ENCODE results near the gene NLGN1. TPM values are rescaled to one million over a fixed set of nuclear protein-coding genes. Genes with fewer than 3 reads are reported as not detected.

Gene NLGN1
- total and polyA plus RNA-seq, 4 experiments from 2014 or later, result not detected

DNA sequence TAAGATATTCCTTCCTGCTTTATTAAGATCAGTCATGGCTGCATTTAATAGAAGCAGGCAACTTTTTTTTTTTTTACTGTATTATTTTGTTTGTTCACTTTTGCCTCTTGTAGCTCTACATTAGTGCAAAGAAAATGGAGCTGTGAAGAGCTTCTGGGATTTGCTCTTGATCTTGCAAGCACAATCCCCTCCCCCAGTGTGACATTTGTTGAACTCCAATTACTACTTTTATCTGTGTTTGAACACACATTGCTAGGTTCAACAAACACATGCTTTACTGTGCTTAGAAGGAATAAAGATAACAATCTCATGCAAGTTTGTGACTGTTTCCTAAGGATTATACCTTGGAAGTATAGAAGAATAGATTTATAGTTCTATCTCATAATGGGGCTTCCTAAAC, 648.8 kb downstream of the NLGN1 start:
- H3K9me3 Mint-ChIP-seq, result peaks cover 0 to 15% (median 5%) of the 10 kb centered on the region in 8 donors
- no peak overlapping the region for H3K4me3 Mint-ChIP-seq
- POLR2A ChIA-PET (ENCODE audit: partially characterized antibody), result no interaction called here
- Histone ChIP-seq H3K27me3 (ENCODE audit: insufficient read depth, low read length) (no peaks in the 10 kb centered on the region), H3K9me3 (ENCODE audit: control insufficient read depth in 1 of 2, low read length in 2 of 2) (no peaks in the 10 kb centered on the region), H3K36me3 (ENCODE audit: insufficient read depth, low read length) (no peaks in the 10 kb centered on the region), H3K27ac (ENCODE audit: low read depth, low read length) (no peak overlapping the region), H3K4me1 (ENCODE audit: insufficient read depth, low read length) (no peaks in the 10 kb centered on the region), H3K4me3 (ENCODE audit: low read length in 2 of 2) (no peak overlapping the region)
- H3K36me3 Mint-ChIP-seq, result no peaks in the 10 kb centered on the region
- CTCF ChIA-PET (ENCODE audit: partially characterized antibody), result no interaction called here
- no peak for DNase-seq
- H3K27ac Mint-ChIP-seq, result no peak overlapping the region
- intact Hi-C loops (cut with micrococcal nuclease), result no loop called here
- no peaks in the 10 kb centered on the region for H3K27me3 Mint-ChIP-seq
- no peaks in the 10 kb centered on the region for H3K4me1 Mint-ChIP-seq

DNA sequence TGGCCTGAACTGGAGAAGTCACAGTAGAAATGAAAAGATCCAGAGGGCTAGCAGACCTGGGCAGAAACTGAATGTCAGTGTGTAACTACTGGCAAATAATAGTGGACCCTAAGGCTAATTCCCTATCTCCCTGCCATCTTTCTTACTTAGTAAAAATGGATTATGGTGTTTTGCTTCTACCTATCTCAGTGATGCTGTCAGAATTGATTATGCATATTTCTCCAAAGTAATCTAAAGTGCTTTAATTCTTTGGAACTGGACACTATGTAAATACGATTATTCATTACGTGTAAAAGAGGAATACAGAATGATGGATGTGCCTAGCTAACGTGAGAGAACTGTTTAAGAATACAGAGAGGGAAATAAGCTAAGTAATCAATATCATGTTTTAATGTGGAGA, 651.9 kb downstream of the NLGN1 start:
- H3K36me3 Mint-ChIP-seq, result no peaks in the 10 kb centered on the region
- ChIA-PET POLR2A (ENCODE audit: partially characterized antibody) (no interaction called here), CTCF (ENCODE audit: partially characterized antibody) (no interaction called here)
- H3K27ac ChIP-seq (ENCODE audit: low read depth, low read length), result no peak overlapping the region
- no peak overlapping the region for H3K4me3 ChIP-seq (ENCODE audit: low read length in 2 of 2)
- peaks cover 0 to 9% (median 3%) of the 10 kb centered on the region in 8 donors for H3K9me3 Mint-ChIP-seq
- no peaks in the 10 kb centered on the region for H3K4me1 Mint-ChIP-seq
- no peaks in the 10 kb centered on the region for H3K27me3 ChIP-seq (ENCODE audit: insufficient read depth, low read length)
- intact Hi-C loops (cut with micrococcal nuclease), result no loop called here
- no peak for DNase-seq
- no peaks in the 10 kb centered on the region for H3K27me3 Mint-ChIP-seq
- no peak overlapping the region for H3K4me3 Mint-ChIP-seq
- no peaks in the 10 kb centered on the region for H3K4me1 ChIP-seq (ENCODE audit: insufficient read depth, low read length)
- no peak overlapping the region for H3K27ac Mint-ChIP-seq
- H3K36me3 ChIP-seq (ENCODE audit: insufficient read depth, low read length), result no peaks in the 10 kb centered on the region
- no peaks in the 10 kb centered on the region for H3K9me3 ChIP-seq (ENCODE audit: control insufficient read depth in 1 of 2, low read length in 2 of 2)

DNA sequence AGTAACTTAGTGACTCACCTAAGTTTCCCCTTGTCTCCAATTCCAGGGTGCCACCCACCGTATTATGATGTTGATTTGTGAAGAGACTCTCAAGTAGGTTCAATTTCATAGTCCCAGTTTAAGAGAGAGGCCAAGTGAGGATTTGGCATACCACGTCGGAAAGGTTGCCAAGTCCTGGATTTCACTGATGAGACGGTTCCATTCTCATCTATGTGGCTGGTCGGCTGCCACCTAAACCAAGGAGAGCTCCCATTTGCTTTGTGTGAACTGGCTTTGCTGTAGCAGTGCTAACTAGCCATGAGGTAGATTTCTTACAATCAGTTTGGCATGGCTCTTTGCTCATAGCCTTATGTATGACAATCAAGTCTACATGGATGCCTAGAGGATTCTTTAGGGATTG, 653.6 kb downstream of the NLGN1 start:
- no peak for DNase-seq
- no peak overlapping the region for H3K4me3 Mint-ChIP-seq
- Histone ChIP-seq H3K4me1 (ENCODE audit: insufficient read depth, low read length) (no peaks in the 10 kb centered on the region), H3K9me3 (ENCODE audit: control insufficient read depth in 1 of 2, low read length in 2 of 2) (no peaks in the 10 kb centered on the region), H3K4me3 (ENCODE audit: low read length in 2 of 2) (no peak overlapping the region), H3K27ac (ENCODE audit: low read depth, low read length) (no peak overlapping the region), H3K27me3 (ENCODE audit: insufficient read depth, low read length) (no peaks in the 10 kb centered on the region), H3K36me3 (ENCODE audit: insufficient read depth, low read length) (no peaks in the 10 kb centered on the region)
- H3K27me3 Mint-ChIP-seq, result no peaks in the 10 kb centered on the region
- ChIA-PET CTCF (ENCODE audit: partially characterized antibody) (no interaction called here), POLR2A (ENCODE audit: partially characterized antibody) (no interaction called here)
- H3K9me3 Mint-ChIP-seq, result peaks cover 0 to 5% (median 1%) of the 10 kb centered on the region in 8 donors
- intact Hi-C loops (cut with micrococcal nuclease), result no loop called here
- no peak overlapping the region for H3K27ac Mint-ChIP-seq
- H3K4me1 Mint-ChIP-seq, result no peaks in the 10 kb centered on the region
- H3K36me3 Mint-ChIP-seq, result no peaks in the 10 kb centered on the region

DNA sequence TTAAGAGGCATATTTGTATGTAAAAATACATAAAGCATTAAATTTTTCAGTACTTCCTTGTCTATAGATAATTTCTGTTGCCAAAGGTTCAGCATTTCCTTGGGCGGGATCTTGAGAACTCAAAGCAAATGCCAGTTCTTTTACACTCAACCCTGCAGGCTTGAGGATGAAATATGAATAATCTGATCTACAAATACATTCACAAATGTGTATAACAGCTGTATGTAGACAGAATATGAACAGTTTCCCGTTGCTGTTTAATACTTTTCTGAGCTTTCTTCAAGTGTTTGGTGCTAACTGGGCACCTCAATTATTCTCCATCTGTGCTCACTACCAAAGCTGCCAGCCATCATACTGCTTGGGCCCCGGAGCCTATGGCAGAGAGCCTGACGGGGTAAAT, 661.3 kb downstream of the NLGN1 start:
- intact Hi-C loops (cut with micrococcal nuclease), result no loop called here

DNA sequence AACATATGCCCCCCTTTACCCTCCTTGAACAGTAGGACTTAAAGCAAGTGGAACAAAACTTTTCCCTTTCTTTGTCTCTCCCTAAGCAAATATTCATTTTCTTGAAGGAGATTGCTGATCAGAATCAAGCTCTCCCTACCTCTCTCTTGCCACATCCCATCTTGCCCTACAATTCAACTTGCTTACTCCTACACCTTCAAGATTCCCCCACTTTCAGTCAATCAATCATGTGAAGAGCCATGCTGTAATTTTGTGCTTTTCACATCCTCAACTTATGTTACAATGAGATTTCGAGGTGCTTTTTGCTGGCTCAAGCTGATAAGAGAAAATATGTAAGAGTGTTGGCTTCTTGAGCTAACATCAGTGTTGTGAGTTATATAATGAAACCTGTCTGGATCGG, 662.9 kb downstream of the NLGN1 start:
- Mint-ChIP-seq H3K4me3 (no peak overlapping the region), H3K4me1 (no peaks in the 10 kb centered on the region), H3K27ac (no peak overlapping the region), H3K9me3 (peaks cover 0 to 10% (median 4%) of the 10 kb centered on the region in 8 donors), H3K36me3 (no peaks in the 10 kb centered on the region), H3K27me3 (no peaks in the 10 kb centered on the region)
- no peak overlapping the region for H3K4me3 ChIP-seq (ENCODE audit: low read length in 2 of 2)
- no peaks in the 10 kb centered on the region for H3K27me3 ChIP-seq (ENCODE audit: insufficient read depth, low read length)
- POLR2A ChIA-PET (ENCODE audit: partially characterized antibody), result no interaction called here
- CTCF ChIA-PET (ENCODE audit: partially characterized antibody), result no interaction called here
- H3K27ac ChIP-seq (ENCODE audit: low read depth, low read length), result no peak overlapping the region
- H3K9me3 ChIP-seq (ENCODE audit: control insufficient read depth in 1 of 2, low read length in 2 of 2), result no peaks in the 10 kb centered on the region
- no peaks in the 10 kb centered on the region for H3K4me1 ChIP-seq (ENCODE audit: insufficient read depth, low read length)
- no peak for DNase-seq
- intact Hi-C loops (cut with micrococcal nuclease), result no loop called here
- H3K36me3 ChIP-seq (ENCODE audit: insufficient read depth, low read length), result no peaks in the 10 kb centered on the region

More for the DNA sequence above, 661.3 kb downstream of the NLGN1 start:
- Histone ChIP-seq H3K4me3 (ENCODE audit: low read length in 2 of 2) (no peak overlapping the region), H3K4me1 (ENCODE audit: insufficient read depth, low read length) (no peaks in the 10 kb centered on the region), H3K27me3 (ENCODE audit: insufficient read depth, low read length) (no peaks in the 10 kb centered on the region), H3K27ac (ENCODE audit: low read depth, low read length) (no peak overlapping the region), H3K9me3 (ENCODE audit: control insufficient read depth in 1 of 2, low read length in 2 of 2) (no peaks in the 10 kb centered on the region), H3K36me3 (ENCODE audit: insufficient read depth, low read length) (no peaks in the 10 kb centered on the region)
- no peak overlapping the region for H3K4me3 Mint-ChIP-seq
- H3K9me3 Mint-ChIP-seq, result peaks cover 0 to 10% (median 4%) of the 10 kb centered on the region in 8 donors
- ChIA-PET POLR2A (ENCODE audit: partially characterized antibody) (no interaction called here), CTCF (ENCODE audit: partially characterized antibody) (no interaction called here)
- H3K27ac Mint-ChIP-seq, result no peak overlapping the region
- no peaks in the 10 kb centered on the region for H3K36me3 Mint-ChIP-seq
- no peaks in the 10 kb centered on the region for H3K27me3 Mint-ChIP-seq
- no peak for DNase-seq
- no peaks in the 10 kb centered on the region for H3K4me1 Mint-ChIP-seq

DNA sequence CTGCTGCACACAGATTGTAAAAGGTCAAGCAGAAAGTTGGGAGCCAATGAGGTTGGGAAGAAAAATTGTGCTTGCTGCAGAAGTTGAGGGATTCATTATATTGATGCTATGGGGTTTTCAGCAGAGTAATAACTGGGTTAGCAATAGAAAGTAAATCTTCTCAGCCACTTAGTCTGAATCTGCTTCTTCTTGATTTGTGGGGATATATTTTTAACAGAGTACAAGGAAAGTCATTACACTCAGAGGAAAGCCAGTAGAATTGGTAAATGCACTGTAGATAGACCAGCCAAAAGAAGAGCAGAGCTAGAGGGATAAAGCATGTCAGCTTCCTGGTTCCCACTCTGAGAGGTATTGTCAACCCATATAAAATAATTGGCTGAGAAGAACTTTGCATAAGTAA, 663.6 kb downstream of the NLGN1 start:
- Mint-ChIP-seq H3K27me3 (no peaks in the 10 kb centered on the region), H3K27ac (no peak overlapping the region), H3K9me3 (peaks cover 0 to 10% (median 4%) of the 10 kb centered on the region in 8 donors), H3K4me1 (no peaks in the 10 kb centered on the region), H3K4me3 (no peak overlapping the region), H3K36me3 (no peaks in the 10 kb centered on the region)
- no peaks in the 10 kb centered on the region for H3K4me1 ChIP-seq (ENCODE audit: insufficient read depth, low read length)
- H3K27ac ChIP-seq (ENCODE audit: low read depth, low read length), result no peak overlapping the region
- no peaks in the 10 kb centered on the region for H3K36me3 ChIP-seq (ENCODE audit: insufficient read depth, low read length)
- CTCF ChIA-PET (ENCODE audit: partially characterized antibody), result no interaction called here
- no peaks in the 10 kb centered on the region for H3K9me3 ChIP-seq (ENCODE audit: control insufficient read depth in 1 of 2, low read length in 2 of 2)
- intact Hi-C loops (cut with micrococcal nuclease), result no loop called here
- no peak for DNase-seq
- POLR2A ChIA-PET (ENCODE audit: partially characterized antibody), result no interaction called here
- H3K27me3 ChIP-seq (ENCODE audit: insufficient read depth, low read length), result no peaks in the 10 kb centered on the region
- H3K4me3 ChIP-seq (ENCODE audit: low read length in 2 of 2), result no peak overlapping the region

DNA sequence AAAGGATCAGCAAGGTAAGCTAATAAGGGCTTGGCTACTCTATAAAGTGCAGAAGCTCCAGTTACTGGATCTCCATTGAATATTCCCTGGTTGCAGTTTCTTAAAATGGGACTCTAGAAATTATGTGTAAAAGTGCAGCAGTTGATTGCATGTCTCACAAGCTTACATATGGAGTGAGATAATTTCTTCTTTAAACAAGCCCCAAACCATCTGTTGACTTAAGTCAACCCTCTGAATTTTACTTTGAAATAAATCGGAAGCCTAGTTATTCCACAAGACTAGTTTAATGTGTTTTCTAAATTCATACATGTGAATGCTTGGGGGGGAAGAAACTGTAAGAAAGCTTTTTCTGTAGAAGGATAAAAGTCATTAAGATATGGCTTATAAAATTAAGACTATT, 664.2 kb downstream of the NLGN1 start:
- Histone ChIP-seq H3K4me1 (ENCODE audit: insufficient read depth, low read length) (no peaks in the 10 kb centered on the region), H3K27ac (ENCODE audit: low read depth, low read length) (no peak overlapping the region), H3K4me3 (ENCODE audit: low read length in 2 of 2) (no peak overlapping the region), H3K9me3 (ENCODE audit: control insufficient read depth in 1 of 2, low read length in 2 of 2) (no peaks in the 10 kb centered on the region), H3K27me3 (ENCODE audit: insufficient read depth, low read length) (no peaks in the 10 kb centered on the region), H3K36me3 (ENCODE audit: insufficient read depth, low read length) (no peaks in the 10 kb centered on the region)
- Mint-ChIP-seq H3K4me1 (no peaks in the 10 kb centered on the region), H3K36me3 (no peaks in the 10 kb centered on the region), H3K9me3 (peaks cover 0 to 10% (median 5%) of the 10 kb centered on the region in 8 donors), H3K27ac (no peak overlapping the region), H3K4me3 (no peak overlapping the region), H3K27me3 (no peaks in the 10 kb centered on the region)
- DNase-seq, result no peak
- CTCF ChIA-PET (ENCODE audit: partially characterized antibody), result no interaction called here
- intact Hi-C loops (cut with micrococcal nuclease), result no loop called here
- POLR2A ChIA-PET (ENCODE audit: partially characterized antibody), result no interaction called here

DNA sequence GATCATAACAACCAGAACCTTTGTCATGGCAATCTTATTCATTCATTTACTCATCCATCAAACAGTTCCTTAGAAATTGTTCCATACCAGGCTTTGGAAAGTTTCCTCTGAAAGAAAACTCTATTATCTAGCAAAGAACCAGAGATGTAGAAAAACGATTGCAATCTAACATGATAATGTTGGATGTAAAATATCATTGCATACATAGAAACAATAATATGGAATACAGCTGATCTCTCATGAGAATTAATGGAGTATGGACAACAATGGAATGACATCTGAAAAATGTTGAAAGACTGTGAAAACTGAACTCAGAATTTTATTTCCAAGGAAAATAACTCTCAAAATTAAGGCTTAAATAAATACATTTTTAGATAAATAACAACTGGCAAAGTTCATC, 665.4 kb downstream of the NLGN1 start:
- ChIA-PET POLR2A (ENCODE audit: partially characterized antibody) (no interaction called here), CTCF (ENCODE audit: partially characterized antibody) (no interaction called here)
- Mint-ChIP-seq H3K36me3 (no peaks in the 10 kb centered on the region), H3K27me3 (no peaks in the 10 kb centered on the region), H3K27ac (no peak overlapping the region), H3K4me3 (no peak overlapping the region), H3K4me1 (no peaks in the 10 kb centered on the region), H3K9me3 (peaks cover 0 to 10% (median 4%) of the 10 kb centered on the region in 8 donors)
- H3K36me3 ChIP-seq (ENCODE audit: insufficient read depth, low read length), result no peaks in the 10 kb centered on the region
- intact Hi-C loops (cut with micrococcal nuclease), result no loop called here
- H3K9me3 ChIP-seq (ENCODE audit: control insufficient read depth in 1 of 2, low read length in 2 of 2), result no peaks in the 10 kb centered on the region
- no peak for DNase-seq
- H3K27ac ChIP-seq (ENCODE audit: low read depth, low read length), result no peak overlapping the region
- H3K4me1 ChIP-seq (ENCODE audit: insufficient read depth, low read length), result no peaks in the 10 kb centered on the region
- no peak overlapping the region for H3K4me3 ChIP-seq (ENCODE audit: low read length in 2 of 2)
- H3K27me3 ChIP-seq (ENCODE audit: insufficient read depth, low read length), result no peaks in the 10 kb centered on the region
